HL-60 (cell line): ENCODE measurements around the gene SLC41A1.
"Not testable (repeated sequence)": the region's sequence is repeated elsewhere in the genome, so short reads cannot be mapped to it uniquely, and the experiment has no call there.

Experiments
- DNase-seq, 2 experiments: peaks; one replicate each; pipeline ENCODE4 v3.0.0-alpha.2; 2010 to 2020; ENCODE audit warnings: low read depth in 1 of 2, low spot score in 1 of 2
- H3K27ac ChIP-seq: fragments of 250-450 bp; sonication (Bioruptor Pico); replicated peaks from 2 replicates; pipeline ENCODE4 v1.5.1; 2020; ENCODE audit warnings: mild to moderate bottlenecking, moderate library complexity
- H3K27me3 ChIP-seq: fragments of 250-450 bp; sonication (Bioruptor Pico); 2 replicates; pipeline ENCODE4 v1.5.1; 2021; ENCODE audit warnings: mild to moderate bottlenecking, moderate library complexity; ENCODE audit not compliant: insufficient read depth, poor library complexity, severe bottlenecking
- H3K4me3 ChIP-seq: replicated peaks from 2 replicates; pipeline ENCODE4 v1.5.1; 2011; ENCODE audit warnings: mild to moderate bottlenecking, control low read depth, low read length; ENCODE audit not compliant: insufficient read depth
- CTCF ChIP-seq: IDR thresholded peaks from one replicate; pipeline ENCODE4 v1.5.1; 2011; ENCODE audit warnings: low read length, control low read depth, inconsistent platforms; ENCODE audit not compliant: insufficient read depth
- GABPA ChIP-seq: IDR thresholded peaks from 2 replicates; pipeline ENCODE4 v1.6.1; 2012; ENCODE audit warnings: low read depth
- POLR2AphosphoS5 ChIP-seq: IDR thresholded peaks from 2 replicates; pipeline ENCODE4 v1.6.1; 2012; ENCODE audit warnings: low read depth
- REST ChIP-seq: IDR thresholded peaks from 2 replicates; pipeline ENCODE4 v1.6.1; 2012; ENCODE audit warnings: low read depth; ENCODE audit not compliant: insufficient replicate concordance
- SPI1 ChIP-seq: IDR thresholded peaks from 2 replicates; pipeline ENCODE4 v1.6.1; 2012; ENCODE audit warnings: low read depth, mild to moderate bottlenecking, borderline replicate concordance

Gene SLC41A1

GRCh38 chr1:205826995-205827394 is 14.0 kb upstream of the SLC41A1 start:
- TF ChIP-seq REST: no peak
- no peak for TF ChIP-seq CTCF
- TF ChIP-seq GABPA: no peak
- Histone ChIP-seq H3K4me3 (no peak overlapping the region), H3K27me3 (peaks cover 8% of the 10 kb centered on the region), H3K27ac (no peak overlapping the region)
- no peak for DNase-seq

- Histone ChIP-seq H3K27me3 (peaks cover 14% of the 10 kb centered on the region), H3K27ac (no peak overlapping the region), H3K4me3 (no peak overlapping the region)
- no peak for TF ChIP-seq CTCF
- no peak for TF ChIP-seq REST
- no peak for TF ChIP-seq GABPA
- no peak for TF ChIP-seq SPI1
- no peak for TF ChIP-seq POLR2AphosphoS5
- no peak for DNase-seq
Measured at GRCh38 chr1:205826016-205826806, 13.2 kb upstream of the SLC41A1 start.

- H3K4me3 ChIP-seq: no peak overlapping the region
- peaks cover 16% of the 10 kb centered on the region for H3K27me3 ChIP-seq
- DNase-seq: no peak
- H3K27ac ChIP-seq: no peak overlapping the region
- TF ChIP-seq POLR2AphosphoS5: no peak
Measured at GRCh38 chr1:205824180-205824579, 11.2 kb upstream of the SLC41A1 start.

- H3K27ac ChIP-seq, DNase-seq, H3K4me3 ChIP-seq: not testable (repeated sequence)
- H3K27me3 ChIP-seq: peaks cover 16% of the 10 kb centered on the region
Measured at GRCh38 chr1:205823260-205823659, 10.3 kb upstream of the SLC41A1 start.

- H3K27me3 ChIP-seq: peaks cover 13% of the 10 kb centered on the region
- no peak overlapping the region for H3K4me3 ChIP-seq
- no peak overlapping the region for H3K27ac ChIP-seq
- TF ChIP-seq REST: no peak
- no peak for TF ChIP-seq GABPA
- no peak for TF ChIP-seq POLR2AphosphoS5
- no peak for TF ChIP-seq SPI1
- no peak for TF ChIP-seq CTCF
- DNase-seq: no peak
Measured at GRCh38 chr1:205822397-205822796, 9.4 kb upstream of the SLC41A1 start.
